ENCODE data around the gene TRAPPC10. TPM values are rescaled to one million over a fixed set of nuclear protein-coding genes. Genes with fewer than 3 reads are reported as not detected.
A peak's percentile ranks its signal among the peaks of the same experiment; 100 is the strongest.

The TRAPPC10 gene
- total and polyA plus RNA-seq, 10 of the 15 experiments (the other 5 are each of a cell fraction or from before 2014, with no cell fraction given): 1.1 to 39.6 (median 28.2) TPM

GRCh38 chr21:44021064-44021463 lies 9.0 kb downstream of the TRAPPC10 start:
- FAIRE-seq: no peak
- RAD21 ChIA-PET (ENCODE audit: unreplicated experiment): no interaction called here
- TF ChIP-seq HSF1 (IDR thresholded peaks at IDR 0.05; ENCODE audit: low read depth, low read length) (no peak), NBN (IDR thresholded peaks at IDR 0.05) (no peak), SMAD1 (IDR thresholded peaks at IDR 0.05; ENCODE audit: low read depth, partially characterized antibody) (no peak), IRF5 (IDR thresholded peaks at IDR 0.05; ENCODE audit: borderline replicate concordance) (no peak), PBX3 (IDR thresholded peaks at IDR 0.05; ENCODE audit: insufficient replicate concordance, low read depth, low read length) (no peak), GATAD2B (conservative IDR thresholded peaks at IDR 0.05; ENCODE audit: low read depth) (no peak), STAT3 (IDR thresholded peaks at IDR 0.05; ENCODE audit: low read depth, low read length) (no peak), MXI1 (IDR thresholded peaks at IDR 0.05; ENCODE audit: low read depth, low read length) (no peak), SKIL (IDR thresholded peaks at IDR 0.05; ENCODE audit: low read depth, poor library complexity, severe bottlenecking) (no peak), NR2C2 (IDR thresholded peaks at IDR 0.05; ENCODE audit: borderline replicate concordance, control insufficient read depth, insufficient read length, low read depth) (no peak), SRF (IDR thresholded peaks at IDR 0.05; ENCODE audit: low read depth in 2 of 2, low read length in 2 of 2) (no peak), BCL3 (IDR thresholded peaks at IDR 0.05; ENCODE audit: borderline replicate concordance, insufficient read depth, low read depth, low read length, poor library complexity, severe bottlenecking) (no peak), BRCA1 (IDR thresholded peaks at IDR 0.05; ENCODE audit: low read depth, low read length) (no peak)
- TF ChIP-seq, protein P1, sequence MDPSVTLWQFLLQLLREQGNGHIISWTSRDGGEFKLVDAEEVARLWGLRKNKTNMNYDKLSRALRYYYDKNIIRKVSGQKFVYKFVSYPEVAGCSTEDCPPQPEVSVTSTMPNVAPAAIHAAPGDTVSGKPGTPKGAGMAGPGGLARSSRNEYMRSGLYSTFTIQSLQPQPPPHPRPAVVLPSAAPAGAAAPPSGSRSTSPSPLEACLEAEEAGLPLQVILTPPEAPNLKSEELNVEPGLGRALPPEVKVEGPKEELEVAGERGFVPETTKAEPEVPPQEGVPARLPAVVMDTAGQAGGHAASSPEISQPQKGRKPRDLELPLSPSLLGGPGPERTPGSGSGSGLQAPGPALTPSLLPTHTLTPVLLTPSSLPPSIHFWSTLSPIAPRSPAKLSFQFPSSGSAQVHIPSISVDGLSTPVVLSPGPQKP (IDR thresholded peaks at IDR 0.05; ENCODE audit: low read depth, low read length): no peak

More at GRCh38 chr21:44021064-44021463, 9.0 kb downstream of the TRAPPC10 start:
- no peaks in the 10 kb centered on the region for H3K9me3 ChIP-seq (replicated peaks; ENCODE audit: control insufficient read depth, insufficient read depth, low read length)
- in situ Hi-C loops (cut with MboI) (no loop called here), intact Hi-C loops (cut with micrococcal nuclease; ENCODE audit: unreplicated experiment) (no loop called here)
- H3K27me3 ChIP-seq (replicated peaks in 1 of 2; ENCODE audit: control insufficient read depth in 2 of 2, insufficient read depth in 2 of 2, low read length in 1 of 2): no peaks in the 10 kb centered on the region
- POLR2A ChIA-PET: interaction anchor here (0.9 to 1.9 kb wide), 2 partner anchors 9 to 102 kb away, joined by 3 to 5 read pairs; partner anchors contain the start of gene TRAPPC10
- no peak overlapping the region for H3K4me3 ChIP-seq
- DNase-seq (ENCODE audit: low read depth, low spot score): no peak
- H3K27ac ChIP-seq (ENCODE audit: control insufficient read depth, insufficient read depth): no peak overlapping the region
- H3K4me1 ChIP-seq (ENCODE audit: control insufficient read depth, insufficient read depth, low read length): peaks cover 20% of the 10 kb centered on the region
- no peak overlapping the region for H3K9ac ChIP-seq (ENCODE audit: control insufficient read depth, insufficient read depth, low read length)
- SMC1A ChIA-PET (ENCODE audit: uncharacterized antibody, unreplicated experiment): interaction anchor here (0.6 to 1.6 kb wide), 3 partner anchors 15 to 241 kb away, joined by 3 to 4 read pairs (median 3); no protein-coding TSS in a partner anchor
- H2AFZ ChIP-seq (ENCODE audit: control insufficient read depth, low read depth, low read length): no peak overlapping the region
- H4K20me1 ChIP-seq (ENCODE audit: control insufficient read depth, insufficient read depth): no peaks in the 10 kb centered on the region; the same call in 1 of the 2 replicates
- H3K79me2 ChIP-seq (ENCODE audit: control insufficient read depth, insufficient read depth, low read length): peaks cover 92% of the 10 kb centered on the region
- ATAC-seq: no peak
- no peak overlapping the region for H3K4me2 ChIP-seq (ENCODE audit: control insufficient read depth, insufficient read depth)
- TSS peak; percentile 7 for BruUV-seq (replicated peaks)
- no peaks in the 10 kb centered on the region; a peak in 1 of 4 replicates for H3K36me3 ChIP-seq (ENCODE audit: control insufficient read depth in 2 of 2, insufficient read depth in 2 of 2, low read length in 1 of 2)
- 45% methylated on average over 1 of the region's 1 CpG for WGBS (ENCODE audit: insufficient coverage, insufficient replicate concordance, low lambda C conversion rate, missing lambda C conversion rate)
- CTCF ChIA-PET: interaction anchor here (1.3 kb wide), 1 partner anchor 8 kb away, joined by 7 read pairs; no protein-coding TSS in a partner anchor

Data from GM12878 (cell line).